ENCODE results near the gene NRG3. TPM values are rescaled to one million over a fixed set of nuclear protein-coding genes. Genes with fewer than 3 reads are reported as not detected.
"Not testable (repeated sequence)": the region's sequence is repeated elsewhere in the genome, so short reads cannot be mapped to it uniquely, and the experiment has no call there.

Gene NRG3
- total RNA-seq, 2 experiments from 2014 or later: not detected

DNA sequence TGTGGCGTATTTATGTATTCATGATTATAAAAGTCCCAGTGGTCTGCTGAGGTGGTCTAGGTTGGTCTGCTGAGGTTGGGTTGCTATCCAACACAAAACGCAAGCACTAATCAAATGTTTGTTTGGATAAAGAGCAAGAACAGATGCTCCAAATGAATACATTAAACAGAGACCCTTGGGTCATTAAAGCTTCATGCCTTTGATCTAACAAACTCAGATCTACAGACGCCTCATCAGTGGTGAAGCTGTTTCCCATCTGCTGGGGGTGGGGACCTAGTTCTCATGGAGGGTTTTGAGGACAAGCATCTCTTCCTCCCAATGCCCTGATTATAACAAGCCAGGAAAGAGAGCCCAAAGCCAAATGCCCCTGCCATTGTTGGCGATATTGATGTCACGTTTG is 786.7 kb downstream of the NRG3 start:
- ATAC-seq (ENCODE audit: poor library complexity) (no peak), DNase-seq (no peak)
- intact Hi-C loops (cut with DNase I, micrococcal nuclease): no loop called here

DNA sequence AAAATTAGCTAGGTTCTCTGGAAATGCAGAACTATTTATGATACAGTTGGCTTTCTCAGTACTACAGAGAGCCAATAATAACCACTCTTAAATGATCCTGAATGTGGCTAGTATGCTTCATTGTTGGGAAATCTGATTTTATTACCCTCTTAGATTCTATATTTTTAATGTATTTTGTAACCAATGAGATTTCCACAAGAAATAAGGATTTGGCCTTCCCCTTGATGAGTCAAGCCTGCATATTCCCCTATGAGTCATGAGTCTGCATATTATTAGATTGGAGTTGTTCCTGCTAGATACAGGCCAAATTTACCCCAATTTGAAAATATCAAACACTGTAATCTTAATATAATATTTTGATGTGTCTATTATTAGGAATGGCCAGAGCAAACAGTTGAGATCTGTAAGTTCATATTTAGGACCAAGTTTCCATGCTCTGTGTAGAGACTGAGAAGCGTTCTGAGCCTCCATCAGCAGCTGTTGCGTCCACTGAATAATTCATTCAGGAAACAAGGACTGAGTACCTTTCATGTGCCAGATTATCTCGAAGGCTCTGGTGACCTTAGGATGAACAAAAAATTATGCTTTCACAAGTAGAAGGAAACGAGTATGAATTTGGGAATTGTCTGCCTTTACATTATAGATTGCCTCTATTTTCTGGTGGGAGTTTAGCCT is 793.4 kb downstream of the NRG3 start:
- H3K9me3 ChIP-seq (ENCODE audit: control insufficient read depth in 1 of 2, insufficient read depth in 1 of 2, low read length in 2 of 2): peaks cover 0 to 8% of the 10 kb centered on the region in 2 experiments
- no peak for DNase-seq
- intact Hi-C loops (cut with DNase I, micrococcal nuclease): no loop called here
- CTCF ChIA-PET: no interaction called here
- no peak overlapping the region for H3K27ac ChIP-seq (ENCODE audit: low read depth in 1 of 2, low read length in 2 of 2)
- Mint-ChIP-seq H3K4me3 (no peak overlapping the region), H3K27ac (no peak overlapping the region), H3K27me3 (no peaks in the 10 kb centered on the region), H3K4me1 (ENCODE audit: low read depth) (no peaks in the 10 kb centered on the region), H3K36me3 (ENCODE audit: low read depth) (no peaks in the 10 kb centered on the region), H3K9me3 (peaks cover 1% of the 10 kb centered on the region)
- H3K4me1 ChIP-seq (ENCODE audit: insufficient read depth, low read length): no peaks in the 10 kb centered on the region
- no peak overlapping the region for H3K4me3 ChIP-seq (ENCODE audit: low read length)
- TF ChIP-seq CTCF (IDR thresholded peaks at IDR 0.05): no peak
- no peaks in the 10 kb centered on the region for H3K27me3 ChIP-seq (ENCODE audit: control insufficient read depth in 1 of 2, insufficient read depth in 2 of 2, low read length in 2 of 2)
- POLR2A ChIA-PET: no interaction called here
- H3K36me3 ChIP-seq (ENCODE audit: insufficient read depth, low read length): no peaks in the 10 kb centered on the region
- ATAC-seq (ENCODE audit: poor library complexity): no peak

More for the DNA sequence above, 786.7 kb downstream of the NRG3 start:
- TF ChIP-seq CTCF (IDR thresholded peaks at IDR 0.05): no peak
- Mint-ChIP-seq H3K9me3 (no peaks in the 10 kb centered on the region), H3K4me3 (no peak overlapping the region), H3K4me1 (ENCODE audit: low read depth) (no peaks in the 10 kb centered on the region), H3K27ac (no peak overlapping the region), H3K27me3 (no peaks in the 10 kb centered on the region), H3K36me3 (ENCODE audit: low read depth) (no peaks in the 10 kb centered on the region)
- Histone ChIP-seq H3K9me3 (ENCODE audit: control insufficient read depth in 1 of 2, insufficient read depth in 1 of 2, low read length in 2 of 2) (no peaks in the 10 kb centered on the region), H3K36me3 (ENCODE audit: insufficient read depth, low read length) (no peaks in the 10 kb centered on the region), H3K27ac (ENCODE audit: low read depth in 1 of 2, low read length in 2 of 2) (no peak overlapping the region), H3K27me3 (ENCODE audit: control insufficient read depth in 1 of 2, insufficient read depth in 2 of 2, low read length in 2 of 2) (no peaks in the 10 kb centered on the region), H3K4me1 (ENCODE audit: insufficient read depth, low read length) (no peaks in the 10 kb centered on the region), H3K4me3 (ENCODE audit: low read length) (no peak overlapping the region)
- POLR2A ChIA-PET: no interaction called here
- CTCF ChIA-PET: no interaction called here

DNA sequence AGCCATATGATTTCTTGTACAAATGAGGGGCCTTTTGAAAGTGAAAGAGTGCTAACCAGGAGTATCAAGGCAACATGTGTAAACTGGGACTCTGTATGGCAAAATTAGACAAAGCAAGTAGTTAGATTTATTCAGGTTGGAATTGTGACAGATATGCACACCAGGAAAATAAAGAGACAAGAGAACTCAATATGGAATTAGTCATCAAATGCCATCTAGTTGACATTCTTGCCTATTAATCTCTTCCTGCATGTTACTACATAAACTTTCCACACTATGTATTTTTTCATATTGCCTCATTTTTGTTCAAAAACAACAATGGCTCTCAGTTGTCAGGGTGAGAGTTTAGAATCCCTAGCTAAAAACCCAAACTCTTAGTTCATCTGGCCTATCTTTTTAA is 799.0 kb downstream of the NRG3 start:
- intact Hi-C loops (cut with DNase I, micrococcal nuclease): no loop called here
- no peak for ATAC-seq (ENCODE audit: poor library complexity)
- no peak overlapping the region for H3K27ac Mint-ChIP-seq
- TF ChIP-seq CTCF (IDR thresholded peaks at IDR 0.05): no peak
- Histone ChIP-seq H3K36me3 (ENCODE audit: insufficient read depth, low read length) (no peaks in the 10 kb centered on the region), H3K9me3 (ENCODE audit: control insufficient read depth in 1 of 2, insufficient read depth in 1 of 2, low read length in 2 of 2) (peaks cover 0 to 19% of the 10 kb centered on the region in 2 experiments), H3K27me3 (ENCODE audit: control insufficient read depth in 1 of 2, insufficient read depth in 2 of 2, low read length in 2 of 2) (no peaks in the 10 kb centered on the region), H3K27ac (ENCODE audit: low read depth in 1 of 2, low read length in 2 of 2) (no peak overlapping the region), H3K4me3 (ENCODE audit: low read length) (no peak overlapping the region), H3K4me1 (ENCODE audit: insufficient read depth, low read length) (no peaks in the 10 kb centered on the region)
- H3K4me3 Mint-ChIP-seq: no peak overlapping the region
- peaks cover 10% of the 10 kb centered on the region for H3K9me3 Mint-ChIP-seq
- POLR2A ChIA-PET: no interaction called here
- DNase-seq: no peak
- H3K36me3 Mint-ChIP-seq (ENCODE audit: low read depth): no peaks in the 10 kb centered on the region
- no peaks in the 10 kb centered on the region for H3K4me1 Mint-ChIP-seq (ENCODE audit: low read depth)
- no peaks in the 10 kb centered on the region for H3K27me3 Mint-ChIP-seq
- CTCF ChIA-PET: no interaction called here

DNA sequence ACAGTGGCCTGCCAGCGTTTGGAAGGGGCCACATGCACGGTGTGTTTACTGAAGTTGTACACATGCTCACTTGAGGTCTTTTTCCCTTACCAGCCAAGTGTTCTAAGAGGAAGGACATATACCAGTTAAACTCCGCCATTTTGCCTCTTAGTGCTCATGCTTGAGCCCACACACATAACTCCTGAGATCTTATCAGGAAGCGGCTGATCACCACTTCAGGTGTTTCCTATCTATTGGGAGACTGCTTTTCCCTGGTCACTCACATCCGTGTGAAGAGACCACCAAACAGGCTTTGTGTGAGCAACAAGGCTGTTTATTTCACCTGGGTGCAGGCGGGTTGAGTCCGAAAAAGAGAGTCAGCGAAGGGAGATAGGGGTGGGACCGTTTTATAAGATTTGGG is 802.9 kb downstream of the NRG3 start:
- intact Hi-C loops (cut with DNase I, micrococcal nuclease); DNase-seq; H3K4me3 ChIP-seq (ENCODE audit: low read length); ATAC-seq (ENCODE audit: poor library complexity); H3K27ac Mint-ChIP-seq; H3K4me3 Mint-ChIP-seq; H3K27me3 Mint-ChIP-seq; CTCF ChIA-PET; H3K36me3 ChIP-seq (ENCODE audit: insufficient read depth, low read length); H3K27me3 ChIP-seq (ENCODE audit: control insufficient read depth in 1 of 2, insufficient read depth in 2 of 2, low read length in 2 of 2); H3K4me1 ChIP-seq (ENCODE audit: insufficient read depth, low read length); POLR2A ChIA-PET; H3K27ac ChIP-seq (ENCODE audit: low read depth in 1 of 2, low read length in 2 of 2); H3K4me1 Mint-ChIP-seq (ENCODE audit: low read depth); H3K36me3 Mint-ChIP-seq (ENCODE audit: low read depth): not testable (repeated sequence)
- H3K9me3 ChIP-seq (ENCODE audit: control insufficient read depth in 1 of 2, insufficient read depth in 1 of 2, low read length in 2 of 2): peaks cover 0 to 13% of the 10 kb centered on the region in 2 experiments
- H3K9me3 Mint-ChIP-seq: peaks cover 13% of the 10 kb centered on the region

DNA sequence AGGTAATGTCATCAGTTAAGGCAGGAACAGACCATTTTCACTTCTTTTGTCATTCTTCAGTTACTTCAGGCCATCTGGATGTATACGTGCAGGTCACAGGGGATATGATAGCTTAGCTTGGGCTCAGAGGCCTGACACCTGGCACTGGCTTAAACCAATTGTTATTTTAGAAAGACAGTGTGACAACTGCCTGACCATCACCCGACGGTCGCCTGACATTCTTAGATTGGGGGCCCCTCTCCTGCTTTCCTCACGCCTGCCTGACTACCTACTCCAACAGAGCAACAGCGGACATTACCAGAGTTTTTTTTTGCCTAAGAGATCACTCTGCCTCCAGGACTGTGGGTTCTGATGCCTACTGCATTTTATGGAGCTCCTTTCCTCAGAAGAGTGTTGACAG is 803.5 kb downstream of the NRG3 start:
- H3K27ac ChIP-seq (ENCODE audit: low read depth in 1 of 2, low read length in 2 of 2); H3K36me3 ChIP-seq (ENCODE audit: insufficient read depth, low read length); DNase-seq; CTCF ChIA-PET; POLR2A ChIA-PET; H3K27ac Mint-ChIP-seq; H3K27me3 ChIP-seq (ENCODE audit: control insufficient read depth in 1 of 2, insufficient read depth in 2 of 2, low read length in 2 of 2); H3K4me3 ChIP-seq (ENCODE audit: low read length); H3K4me3 Mint-ChIP-seq; H3K4me1 Mint-ChIP-seq (ENCODE audit: low read depth); H3K36me3 Mint-ChIP-seq (ENCODE audit: low read depth); intact Hi-C loops (cut with DNase I, micrococcal nuclease); H3K4me1 ChIP-seq (ENCODE audit: insufficient read depth, low read length); ATAC-seq (ENCODE audit: poor library complexity); H3K27me3 Mint-ChIP-seq: not testable (repeated sequence)
- H3K9me3 Mint-ChIP-seq: peaks cover 11% of the 10 kb centered on the region
- H3K9me3 ChIP-seq (ENCODE audit: control insufficient read depth in 1 of 2, insufficient read depth in 1 of 2, low read length in 2 of 2): peaks cover 0 to 11% of the 10 kb centered on the region in 2 experiments
